ENCODE measurements around the gene BPIFB6.
"Not testable (repeated sequence)": the region's sequence is repeated elsewhere in the genome, so short reads cannot be mapped to it uniquely, and the experiment has no call there.

BPIFB6 gene

DNA sequence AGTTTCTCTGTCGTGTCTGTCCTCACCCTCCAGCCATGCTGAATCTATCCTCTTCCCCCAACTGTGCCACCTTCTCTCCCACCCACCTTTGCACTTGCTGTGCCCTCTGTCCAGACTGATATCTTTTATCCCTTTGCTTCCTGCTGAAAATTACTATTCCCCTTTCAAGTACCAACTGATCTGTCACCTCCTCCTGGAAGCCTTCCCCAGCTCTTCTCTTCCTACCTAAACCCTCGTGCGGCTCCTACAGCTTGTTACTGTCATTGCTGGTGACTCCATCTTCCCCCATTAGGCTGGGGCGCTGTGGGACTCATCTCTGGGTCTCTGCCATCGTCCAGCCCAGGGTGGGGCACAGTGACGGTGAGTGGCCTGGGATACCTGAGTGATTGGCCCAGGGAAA, 1.1 kb downstream of the BPIFB6 start:
- no peak for DNase-seq

DNA sequence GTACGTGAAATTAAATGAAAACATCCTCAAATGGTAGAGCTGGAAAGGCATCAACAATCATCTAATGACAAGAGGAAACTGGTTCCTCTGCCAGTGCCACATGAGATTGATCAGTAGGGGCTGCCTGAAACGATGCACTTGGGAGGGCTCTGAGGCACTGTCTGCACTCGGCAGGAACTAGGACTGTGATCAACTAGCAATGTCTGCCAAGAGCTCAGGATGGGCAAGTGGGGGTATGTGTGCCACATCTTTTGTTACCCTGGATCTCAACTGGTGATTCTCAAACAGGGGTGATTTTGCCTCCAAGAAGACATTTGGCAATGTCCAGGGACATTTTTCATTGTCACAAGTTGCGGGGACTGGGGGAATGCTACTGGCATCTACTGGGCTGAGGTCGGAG, 1.9 kb downstream of the BPIFB6 start:
- no peak for DNase-seq

DNA sequence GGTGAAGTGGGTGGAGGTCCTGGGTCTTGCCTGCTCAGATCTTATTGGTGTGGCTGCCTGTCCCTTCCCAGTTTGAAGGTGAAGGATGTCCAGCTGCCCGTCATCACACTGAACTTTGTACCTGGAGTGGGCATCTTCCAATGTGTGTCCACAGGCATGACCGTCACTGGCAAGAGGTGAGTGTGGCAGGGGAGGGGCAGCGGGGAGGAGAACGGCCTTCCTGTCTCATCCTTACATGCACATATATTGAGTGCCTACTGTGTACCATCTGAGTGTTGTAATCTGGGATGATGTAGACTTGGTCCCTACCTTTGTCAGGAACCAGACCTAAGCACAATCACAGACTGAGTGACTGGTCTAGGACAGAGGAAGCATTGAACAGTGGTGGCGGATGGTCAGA, 2.7 kb downstream of the BPIFB6 start:
- DNase-seq = no peak

- no peak for DNase-seq
These were observed 3.5 kb downstream of the BPIFB6 start for GRCh38 chr20:33034901-33035492.

DNA sequence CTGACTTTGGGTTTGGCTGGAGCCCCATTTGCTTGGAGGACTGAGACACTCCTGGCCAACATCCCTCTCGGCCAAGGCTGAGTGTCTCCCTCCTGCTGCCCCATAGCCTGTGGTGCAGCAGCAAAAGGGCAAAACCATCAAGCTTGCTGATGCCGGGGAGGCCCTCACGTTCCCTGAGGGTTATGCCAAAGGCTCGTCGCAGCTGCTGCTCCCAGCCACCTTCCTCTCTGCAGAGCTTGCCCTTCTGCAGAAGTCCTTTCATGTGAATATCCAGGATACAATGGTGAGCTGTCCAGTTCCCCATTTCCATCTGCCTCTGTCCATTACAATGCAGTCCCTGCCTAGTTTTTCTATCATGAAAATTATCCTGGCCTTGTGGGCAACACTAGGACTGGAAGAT, 6.0 kb downstream of the BPIFB6 start:
- no peak for DNase-seq

GRCh38 chr20:33038243-33038642, 6.8 kb downstream of the BPIFB6 start:
- DNase-seq = no peak

DNA sequence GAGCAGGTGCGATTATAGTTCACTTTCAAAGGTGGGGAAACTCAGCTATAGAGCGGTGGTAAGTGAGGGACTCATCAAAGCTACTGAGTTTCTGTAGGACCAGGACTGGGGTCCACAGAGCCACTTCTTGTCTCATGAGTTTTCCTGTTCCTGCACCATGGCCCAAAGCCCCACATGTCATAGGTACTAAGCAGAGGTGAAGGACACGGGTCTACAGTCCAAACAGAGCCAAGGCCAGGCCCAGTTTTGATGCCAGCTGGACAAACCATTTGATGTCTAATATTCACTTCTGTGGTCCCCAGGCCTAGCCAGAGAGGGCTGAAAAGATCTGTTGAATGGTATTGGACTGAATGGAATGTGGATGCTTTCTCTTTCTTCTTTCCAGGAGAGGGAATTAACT, 11.0 kb downstream of the BPIFB6 start:
- DNase-seq = no peak

- DNase-seq = no peak
These were observed 11.7 kb downstream of the BPIFB6 start for GRCh38 chr20:33042983-33043730.

DNA sequence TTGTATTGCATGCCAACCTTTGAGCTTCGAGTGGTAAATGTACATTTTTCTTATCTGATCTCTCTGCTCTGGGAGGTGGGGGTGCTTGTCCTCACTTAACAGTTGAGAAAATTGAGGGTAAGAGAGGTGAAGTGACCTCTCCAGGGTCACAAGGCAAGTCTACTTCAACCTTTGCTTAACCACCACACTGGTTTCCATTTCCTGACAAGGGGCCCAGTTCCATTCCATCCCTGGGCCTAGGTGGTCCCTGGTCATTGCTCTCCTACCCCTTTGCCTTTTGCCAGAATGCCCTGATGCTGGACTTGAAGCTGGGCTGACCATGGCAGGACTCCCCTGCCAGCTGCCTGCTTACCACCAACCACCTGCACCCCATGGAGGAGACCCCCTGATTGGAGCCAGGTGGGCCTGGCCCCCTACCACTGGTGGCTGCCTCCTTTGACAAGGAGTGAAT, 12.3 kb downstream of the BPIFB6 start:
- DNase-seq = no peak

GRCh38 chr20:33045129-33045721, 13.8 kb downstream of the BPIFB6 start:
- DNase-seq = not testable (repeated sequence)

DNA sequence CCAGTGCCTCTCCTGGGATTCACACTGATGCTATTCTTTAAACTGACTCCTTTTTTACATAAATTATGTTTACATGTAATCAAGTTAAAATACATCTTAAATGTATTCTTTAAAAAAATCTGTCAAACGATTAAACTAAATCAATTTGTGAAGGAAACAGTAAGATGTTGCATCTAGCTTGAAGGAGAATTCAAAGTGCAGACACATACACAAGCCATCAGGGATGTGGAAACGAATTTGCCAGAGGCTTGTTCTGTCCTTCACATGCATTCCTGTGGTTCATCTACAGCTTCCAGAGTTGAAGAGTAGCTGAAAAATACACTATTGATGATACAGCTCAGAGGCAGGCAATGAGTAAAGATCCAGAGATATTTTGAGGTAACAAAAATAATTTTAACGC, 15.0 kb downstream of the BPIFB6 start:
- DNase-seq = no peak

- no peak for DNase-seq
These were observed 19.9 kb downstream of the BPIFB6 start for GRCh38 chr20:33051333-33051732.

DNA sequence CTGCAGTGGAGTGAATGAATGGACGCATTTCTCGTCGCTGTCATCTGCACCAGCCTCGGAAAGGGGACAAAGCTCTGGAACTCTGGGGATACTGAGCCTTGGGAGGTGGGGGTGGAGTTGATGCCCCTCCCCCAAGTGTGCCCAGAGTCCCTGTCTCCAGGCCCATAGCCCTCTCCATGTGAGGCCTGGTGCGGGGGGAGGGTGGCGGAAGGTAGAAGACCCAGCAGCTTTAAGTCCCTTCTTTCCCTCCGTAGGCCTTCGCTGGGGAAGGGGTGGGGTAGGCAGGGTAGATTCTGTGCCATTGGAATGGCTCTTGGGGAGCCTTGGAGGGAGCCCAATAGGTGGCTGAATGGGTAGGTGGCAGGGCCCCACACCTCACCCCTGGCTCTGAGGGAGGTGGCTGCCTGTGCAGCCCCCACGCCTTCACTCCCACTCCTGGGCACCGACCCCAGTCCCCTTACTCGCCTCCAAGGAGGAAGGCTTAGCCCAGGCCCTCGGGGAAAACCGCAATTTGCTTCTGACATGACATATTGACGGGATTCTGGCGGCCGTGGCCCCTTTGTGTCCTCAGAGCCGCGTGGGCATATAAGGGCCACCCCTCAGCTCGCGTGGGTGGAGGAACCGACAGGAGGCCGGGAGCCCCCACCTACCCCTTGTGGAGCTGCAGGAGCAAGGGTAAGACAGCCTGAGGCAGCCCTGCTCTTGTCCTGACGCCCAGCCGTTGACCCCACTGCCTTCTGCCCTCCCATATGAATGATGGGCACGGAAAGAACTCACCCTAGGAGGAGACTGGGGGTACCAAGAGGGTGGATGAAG, 22.1 kb downstream of the BPIFB6 start, which contains the start of gene BPIFB3:
Gene BPIFB3 (plus strand): TSS at position 613 of the 816 bp plus-strand sequence. CDS start 1,533 bp downstream, outside the sequence.
- no peak for DNase-seq

DNA sequence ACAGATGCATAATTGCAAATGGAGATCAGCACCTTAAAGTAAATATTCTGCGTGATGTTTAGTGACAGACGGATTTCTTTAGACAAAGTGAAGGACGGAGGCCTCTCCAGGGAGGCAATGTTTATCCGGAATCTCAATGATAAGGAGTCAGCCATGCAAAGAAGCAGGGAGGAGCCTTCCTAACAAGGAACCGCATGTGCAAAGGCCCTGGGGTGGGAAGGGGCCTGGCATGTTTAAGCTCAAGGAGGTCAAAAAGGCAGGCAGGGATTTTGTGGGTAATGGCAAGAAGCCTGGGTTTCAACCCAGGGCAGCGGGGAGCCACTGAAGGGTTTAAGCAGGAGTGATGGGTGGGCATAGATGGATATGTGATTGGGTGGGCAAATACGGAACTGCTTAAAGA, 22.9 kb downstream of the BPIFB6 start:
- DNase-seq = no peak

DNA sequence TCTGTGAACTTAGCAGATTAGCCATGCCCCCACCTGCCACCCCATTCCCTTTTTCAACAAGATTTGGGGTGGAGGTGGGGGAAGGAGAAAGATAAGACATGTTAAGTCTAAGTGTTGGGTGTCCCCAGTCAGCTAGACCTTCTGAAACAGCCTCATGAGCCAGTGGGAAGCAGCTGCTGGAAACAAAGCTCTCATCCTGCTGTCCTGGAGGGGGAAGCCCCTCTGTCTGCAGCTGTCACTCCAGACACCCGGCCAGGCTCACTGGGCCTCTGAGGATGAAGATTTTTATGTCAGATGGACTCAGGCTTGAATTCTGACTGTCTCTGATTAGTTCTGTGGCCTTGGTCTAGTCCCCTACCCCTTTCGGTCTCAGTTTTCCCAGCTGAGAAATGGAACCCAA, 23.3 kb downstream of the BPIFB6 start:
- no peak for DNase-seq

DNA sequence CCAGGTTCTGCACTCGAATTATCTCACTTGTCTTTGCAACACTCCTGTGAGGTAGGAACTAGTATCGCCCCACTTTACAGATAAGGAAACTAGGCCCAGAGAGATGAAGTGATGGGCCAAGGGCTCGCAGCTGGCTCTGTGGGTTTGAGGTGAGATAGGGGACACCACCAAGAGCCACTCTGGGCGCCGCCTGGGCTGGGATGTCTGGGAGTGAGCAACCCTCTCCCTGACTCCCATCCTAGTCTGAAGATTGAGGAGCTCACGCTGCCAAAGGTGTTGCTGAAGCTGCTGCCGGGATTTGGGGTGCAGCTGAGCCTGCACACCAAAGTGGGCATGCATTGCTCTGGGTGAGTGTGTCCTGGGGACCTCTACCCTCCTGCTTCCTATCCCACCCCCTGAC, 27.7 kb downstream of the BPIFB6 start:
- DNase-seq = no peak

DNA sequence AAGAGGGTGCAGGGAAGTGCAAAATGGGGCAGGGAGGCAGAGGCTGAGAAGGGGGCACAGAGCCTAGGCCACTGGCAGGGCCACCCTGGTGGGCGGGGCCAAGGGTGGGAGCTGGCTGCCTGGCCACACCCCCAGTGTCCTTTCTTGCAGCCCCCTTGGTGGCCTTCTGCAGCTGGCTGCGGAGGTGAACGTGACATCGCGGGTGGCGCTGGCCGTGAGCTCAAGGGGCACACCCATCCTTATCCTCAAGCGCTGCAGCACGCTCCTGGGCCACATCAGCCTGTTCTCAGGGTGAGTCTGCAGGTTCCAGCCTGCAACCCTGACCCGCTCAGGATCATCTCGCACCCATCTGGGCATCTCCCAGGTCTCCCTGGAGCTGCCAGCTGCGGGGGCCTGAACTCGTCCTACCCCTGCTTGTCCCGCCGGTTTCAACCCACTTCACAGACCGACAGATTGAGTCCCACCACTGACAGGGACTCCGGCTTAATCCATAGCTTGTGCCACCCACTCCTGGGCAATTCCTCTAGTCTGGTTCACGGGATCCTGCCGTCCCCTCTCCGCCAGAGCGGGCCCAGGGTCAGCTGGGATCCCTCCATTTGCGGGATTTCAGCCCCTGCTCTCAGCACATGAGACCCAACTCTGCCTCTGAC, 28.4 kb downstream of the BPIFB6 start:
- no peak for DNase-seq

GRCh38 chr20:33061658-33062028, 30.2 kb downstream of the BPIFB6 start:
- no peak for DNase-seq

DNA sequence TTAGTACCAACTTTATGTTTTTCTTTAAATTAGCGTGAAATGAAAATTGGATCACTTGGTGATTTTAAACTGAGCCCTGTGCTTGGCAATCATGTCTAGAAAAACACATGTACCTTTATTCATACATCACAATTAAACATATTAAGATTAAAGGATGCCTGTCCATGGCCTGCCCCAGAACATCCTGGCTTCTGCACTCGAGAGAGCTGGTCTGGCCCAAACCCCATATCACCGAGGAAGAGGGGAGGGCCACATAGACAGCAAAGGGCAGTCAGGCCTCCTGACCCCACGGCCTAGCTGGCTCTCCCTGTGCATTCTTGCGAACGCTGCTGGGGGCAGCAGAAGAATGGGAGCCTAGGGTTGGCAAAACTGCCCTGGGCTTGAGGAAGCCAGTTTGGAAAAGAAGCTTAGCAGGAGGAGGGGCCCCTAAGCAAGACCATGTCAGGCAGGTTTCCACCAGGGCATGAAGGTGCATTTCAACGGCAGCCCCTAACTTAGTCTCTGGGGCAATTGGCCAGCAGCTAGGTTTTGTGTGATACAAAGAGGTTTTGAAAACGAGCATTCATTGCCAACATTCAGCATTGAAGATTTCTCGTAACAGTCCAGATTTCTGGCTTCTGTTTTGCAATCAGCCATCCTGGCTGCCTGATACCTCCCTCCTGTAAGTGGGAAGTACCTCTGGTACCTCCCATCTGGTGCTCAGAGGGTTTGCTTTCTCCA, 30.8 kb downstream of the BPIFB6 start:
- no peak for DNase-seq

DNA sequence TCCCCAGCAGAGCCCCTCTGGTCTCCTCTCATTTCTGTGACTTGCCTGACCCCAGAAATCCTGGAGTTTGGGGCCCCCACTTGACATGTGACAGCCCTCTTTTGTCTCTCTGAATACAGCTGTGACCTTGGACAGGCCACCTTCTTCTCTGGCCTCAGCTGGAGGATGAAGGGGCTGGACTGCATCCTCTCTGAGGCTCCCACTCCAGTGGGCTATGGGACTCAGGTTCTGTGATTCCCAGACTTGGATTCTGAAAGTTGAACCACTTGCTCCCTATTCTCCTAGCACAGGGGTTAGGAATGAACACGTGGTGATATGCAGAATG, 31.3 kb downstream of the BPIFB6 start:
- no peak for DNase-seq

DNA sequence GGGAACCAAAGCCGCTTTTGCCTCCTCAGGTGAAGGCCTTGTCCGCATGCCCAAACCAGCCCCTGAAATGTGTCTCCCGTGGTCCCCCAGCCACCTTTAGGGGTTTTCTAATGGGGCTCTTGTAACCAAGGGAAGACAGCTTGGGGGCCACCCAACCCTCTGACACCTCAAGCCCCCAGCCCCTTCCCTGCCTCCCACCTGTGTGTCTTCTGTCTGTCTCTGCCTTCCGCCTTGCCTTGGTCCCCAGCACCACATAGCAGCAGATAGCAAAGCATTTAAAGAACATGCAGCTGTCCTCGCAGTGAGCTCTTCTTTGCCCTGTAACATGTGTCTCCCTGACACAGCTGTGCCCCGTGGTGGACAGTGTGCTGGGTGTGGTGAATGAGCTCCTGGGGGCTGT, 31.8 kb downstream of the BPIFB6 start:
- DNase-seq = no peak

DNA sequence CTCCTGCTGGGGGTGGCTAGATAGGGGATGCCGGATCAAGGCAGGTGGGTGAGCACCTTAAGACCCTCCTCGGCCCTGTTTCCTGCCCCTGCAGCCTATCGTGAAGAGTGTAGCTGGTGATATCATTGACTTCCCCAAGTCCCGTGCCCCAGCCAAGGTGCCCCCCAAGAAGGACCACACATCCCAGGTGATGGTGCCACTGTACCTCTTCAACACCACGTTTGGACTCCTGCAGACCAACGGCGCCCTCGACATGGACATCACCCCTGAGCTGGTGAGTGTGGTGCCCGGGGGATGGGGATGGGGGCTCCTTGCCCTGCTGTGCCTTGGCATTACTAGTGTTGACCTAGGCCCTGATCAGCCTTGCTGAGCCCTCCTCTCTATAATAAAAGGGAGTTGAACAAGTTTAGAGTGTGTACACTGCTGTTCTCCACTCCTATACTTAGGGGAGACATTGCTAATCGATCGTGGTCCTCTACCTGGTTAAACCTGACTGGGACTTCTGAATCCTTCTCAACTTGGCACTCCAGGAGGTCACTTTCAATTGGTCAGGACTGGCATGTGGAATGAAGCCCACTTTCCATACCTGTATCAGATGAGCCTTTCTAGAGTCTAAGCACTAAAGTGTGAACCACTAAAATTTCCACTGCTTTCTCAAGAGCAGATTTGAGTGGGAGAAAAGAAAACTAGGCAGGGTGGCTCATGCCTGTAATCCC, 33.3 kb downstream of the BPIFB6 start:
- no peak for DNase-seq
